ENCODE measurements around the gene FHIP1B.

Gene FHIP1B

DNA sequence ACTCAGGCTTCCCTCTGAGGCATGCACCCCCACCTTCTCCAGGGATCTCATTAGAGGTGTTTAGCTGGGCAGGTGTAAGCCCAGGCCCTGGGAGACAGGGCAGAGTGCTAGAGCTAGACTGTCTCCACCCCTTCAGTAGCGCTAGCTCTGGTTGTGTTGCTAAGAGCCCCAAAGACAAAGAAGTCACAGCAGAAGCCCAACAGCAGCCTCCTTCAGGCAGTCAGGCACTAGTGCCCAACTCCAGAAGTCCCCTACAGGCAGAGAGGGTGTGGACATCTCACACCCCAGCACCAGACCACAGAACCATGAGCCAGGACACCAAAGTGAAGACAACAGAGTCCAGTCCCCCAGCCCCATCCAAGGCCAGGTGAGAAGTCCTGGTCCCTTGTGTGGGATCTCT is 4.5 kb upstream of the FHIP1B start, which contains the start of gene CNGA4:
CNGA4 (plus strand) TSS at position 188 of the 400 bp plus-strand sequence; CDS start at position 306, 118 bp downstream.
- no peak for DNase-seq (ENCODE audit: low spot score)

DNA sequence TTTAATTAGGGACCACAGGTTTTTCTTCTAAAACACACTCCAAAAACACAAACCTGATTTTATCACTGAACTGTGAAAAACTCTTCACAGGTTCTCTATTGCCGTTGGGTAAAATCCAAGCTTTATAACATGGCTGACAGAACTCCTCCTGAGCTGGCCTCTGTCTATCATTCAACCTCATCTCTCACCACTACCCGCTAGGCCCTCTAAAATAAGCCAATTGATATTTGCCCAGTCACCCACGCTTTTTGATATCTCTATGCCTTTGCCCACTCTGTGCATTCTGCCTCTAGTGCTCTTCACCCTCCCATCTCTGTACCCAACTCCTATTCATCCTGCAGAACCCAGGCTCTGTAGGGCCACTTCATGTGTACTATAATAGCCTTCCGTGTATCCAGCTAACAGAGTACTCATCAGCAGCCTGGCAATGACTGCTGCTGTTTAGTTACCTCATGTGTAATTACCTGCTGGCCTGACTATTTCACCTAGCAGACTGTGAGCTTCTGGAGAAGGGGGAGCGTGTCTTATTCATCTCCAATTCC is 3.4 kb upstream of the FHIP1B start:
- DNase-seq (ENCODE audit: low spot score) = no peak

GRCh38 chr11:6237266-6237665 is 2.8 kb upstream of the FHIP1B start:
- DNase-seq (ENCODE audit: low spot score) = no peak

DNA sequence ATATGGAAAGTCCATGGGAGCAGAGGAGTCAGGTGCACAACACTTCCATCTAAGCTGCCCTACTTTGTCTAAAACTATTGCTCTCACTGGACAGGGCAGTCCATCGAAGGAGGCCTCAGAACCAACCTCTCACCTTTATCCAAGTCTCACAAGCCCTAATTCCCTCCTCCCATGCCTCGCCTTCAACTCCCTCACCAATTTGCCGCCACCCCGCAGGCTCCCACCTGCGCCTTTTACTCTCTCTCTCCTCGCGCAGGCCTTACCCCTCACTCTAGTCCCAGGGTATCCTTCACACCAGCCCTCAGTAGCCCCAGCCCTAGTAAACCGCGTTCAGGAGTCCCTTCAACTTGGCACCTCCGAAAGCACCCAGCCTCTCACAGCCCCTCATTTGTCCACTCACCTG is 451 bp downstream of the FHIP1B start:
- DNase-seq (ENCODE audit: low spot score) = no peak

DNA sequence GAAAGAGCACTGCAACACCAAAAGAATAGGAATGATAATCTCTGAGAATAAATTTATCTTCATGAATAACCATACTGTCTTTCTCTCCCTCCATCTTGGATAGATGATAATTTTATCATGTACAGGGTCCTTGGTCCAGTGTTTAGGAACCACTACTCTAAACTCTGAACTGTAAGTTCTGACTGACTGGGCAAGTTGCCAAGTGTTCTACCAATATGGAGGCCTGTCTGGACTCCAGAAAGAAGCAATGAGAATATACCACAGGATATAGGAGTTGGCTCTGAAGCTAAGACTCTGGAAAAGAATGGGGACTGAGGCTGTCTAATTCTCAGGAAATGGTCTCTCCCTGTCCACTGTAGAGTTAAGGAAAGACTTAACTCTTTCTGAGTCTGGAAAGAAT is 1.5 kb downstream of the FHIP1B start:
- DNase-seq (ENCODE audit: low spot score) = no peak

DNA sequence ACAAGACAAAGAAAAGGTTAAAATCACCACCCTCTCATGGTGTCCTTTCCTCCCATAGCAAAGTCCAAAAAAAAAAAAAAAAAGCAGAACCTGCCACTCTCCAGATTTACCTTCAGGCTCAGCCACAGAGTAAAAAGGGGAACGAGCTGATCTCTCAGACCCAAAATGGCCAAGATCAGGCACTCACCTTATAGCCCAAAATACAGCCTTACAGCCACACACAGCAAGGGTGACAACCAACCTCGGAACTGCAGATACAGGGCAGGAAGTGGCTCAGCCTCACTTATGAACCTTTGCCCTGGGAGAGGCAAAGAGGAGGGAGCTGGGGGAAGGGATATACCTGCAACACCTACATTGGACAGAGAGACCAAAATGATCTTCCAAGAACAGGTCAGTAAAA is 4.5 kb downstream of the FHIP1B start:
- no peak for DNase-seq (ENCODE audit: low spot score)

DNA sequence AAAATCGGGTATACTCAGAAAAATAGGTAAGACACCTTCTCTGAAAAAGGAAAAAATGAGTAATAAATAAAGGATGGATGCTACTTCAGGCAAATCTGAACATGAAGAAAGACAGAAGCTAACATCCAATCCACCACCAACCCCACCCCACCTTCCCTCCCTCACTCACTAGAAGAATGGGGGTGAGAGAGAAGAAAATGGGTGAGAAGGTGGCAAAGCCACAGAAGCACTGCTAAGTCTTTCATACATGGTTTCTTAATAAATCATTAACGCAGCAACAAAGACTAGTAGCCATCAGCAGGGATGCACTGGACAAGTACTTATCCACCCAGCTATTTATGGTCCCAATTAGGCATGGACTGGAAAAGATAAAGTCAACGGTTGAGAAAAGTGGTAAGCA is 5.9 kb downstream of the FHIP1B start:
- no peak for DNase-seq (ENCODE audit: low spot score)

- no peak for DNase-seq (ENCODE audit: low spot score)
Observed at GRCh38 chr11:6225896-6226295, 8.5 kb downstream of the FHIP1B start.

DNA sequence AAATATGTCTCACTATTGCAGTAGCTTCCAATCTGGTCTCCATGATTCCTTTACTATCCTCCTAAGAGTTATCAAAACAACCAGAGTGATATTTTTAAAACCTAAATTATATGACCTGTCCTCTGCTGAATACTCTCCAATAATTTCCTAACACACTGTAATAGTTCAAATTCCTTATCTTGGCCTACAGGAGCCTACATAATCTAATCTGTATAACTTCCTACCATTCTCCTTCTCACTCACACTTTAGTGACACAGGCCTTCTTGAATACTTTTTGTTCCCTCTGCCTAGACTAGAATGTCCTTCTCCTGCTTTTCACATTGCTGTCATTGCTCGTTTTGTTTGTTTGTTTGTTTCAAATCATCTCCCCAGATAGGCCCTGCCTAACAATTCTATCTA is 9.4 kb downstream of the FHIP1B start:
- DNase-seq (ENCODE audit: low spot score) = no peak

DNA sequence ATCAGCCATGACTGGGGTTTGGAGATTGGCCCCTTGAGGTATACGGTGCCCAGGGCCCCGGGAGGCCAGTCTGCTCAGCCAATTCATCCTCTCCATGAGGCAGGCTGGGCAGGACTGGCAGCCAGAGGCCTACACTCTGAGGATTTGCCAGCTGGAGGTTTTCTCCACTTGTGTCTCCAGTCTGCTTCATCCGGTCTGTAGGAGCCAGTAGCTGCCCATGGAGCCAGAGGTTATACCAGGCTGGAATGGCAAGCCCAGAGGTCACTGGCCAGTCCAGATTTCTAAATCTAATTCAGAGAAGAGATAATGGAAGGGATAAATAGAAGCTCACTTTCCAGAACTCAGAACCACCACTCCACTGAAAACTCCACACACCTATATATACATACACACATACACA is 10.0 kb downstream of the FHIP1B start:
- DNase-seq (ENCODE audit: low spot score) = no peak

- DNase-seq (ENCODE audit: low spot score) = no peak
Observed at GRCh38 chr11:6223854-6224253, 10.6 kb downstream of the FHIP1B start.

GRCh38 chr11:6219359-6219758 is 15.1 kb downstream of the FHIP1B start:
- no peak for DNase-seq (ENCODE audit: low spot score)

DNA sequence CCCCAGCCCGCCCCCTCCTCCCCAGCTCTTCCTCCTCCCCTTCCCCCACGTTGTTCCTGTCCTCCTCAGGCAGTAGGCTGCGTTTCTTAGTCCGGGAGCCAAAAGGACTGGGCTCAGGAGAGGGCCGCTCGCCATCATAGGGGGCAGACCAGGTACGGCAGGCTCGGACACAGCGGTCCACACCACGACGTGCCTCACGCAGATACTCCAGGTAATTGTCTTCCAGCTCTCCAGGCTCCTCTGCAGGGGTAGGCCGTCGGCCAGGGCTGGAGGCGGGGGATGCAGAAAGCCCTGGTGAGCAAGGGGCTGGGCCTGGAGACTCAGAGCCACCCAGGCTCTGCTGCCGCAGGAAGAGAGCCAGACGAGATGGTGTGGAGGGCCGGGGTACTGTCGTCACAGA is 16.7 kb downstream of the FHIP1B start:
- DNase-seq (ENCODE audit: low spot score) = no peak

DNA sequence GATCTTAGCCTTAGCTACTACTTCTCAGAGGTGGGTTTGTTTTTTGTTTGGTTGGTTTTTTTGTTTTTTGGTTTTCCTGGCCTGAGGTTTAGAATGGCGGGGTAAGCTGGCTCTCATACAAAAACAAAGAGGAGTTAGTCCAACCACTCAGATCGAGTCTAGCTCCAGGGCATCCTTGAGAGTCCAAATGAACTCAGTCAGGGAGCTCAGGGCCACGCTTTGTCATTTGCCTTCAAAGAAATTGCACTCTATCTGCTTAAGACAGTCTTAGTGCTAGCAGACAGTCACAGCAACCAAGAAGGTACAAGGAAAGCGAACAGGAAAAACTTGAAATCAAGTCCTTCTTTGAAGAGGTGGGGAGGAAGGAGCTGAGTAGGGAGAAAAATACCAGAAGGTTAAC is 17.9 kb downstream of the FHIP1B start:
- DNase-seq (ENCODE audit: low spot score) = no peak

- DNase-seq (ENCODE audit: low spot score) = no peak
Observed at GRCh38 chr11:6214530-6214929, 19.9 kb downstream of the FHIP1B start.

- DNase-seq (ENCODE audit: low spot score) = no peak
Observed at GRCh38 chr11:6210274-6210955, 24.0 kb downstream of the FHIP1B start.

GRCh38 chr11:6209801-6210200 is 24.6 kb downstream of the FHIP1B start:
- DNase-seq (ENCODE audit: low spot score) = no peak

GRCh38 chr11:6206456-6207180 is 27.8 kb downstream of the FHIP1B start:
- DNase-seq (ENCODE audit: low spot score) = no peak

- DNase-seq (ENCODE audit: low spot score) = no peak
Observed at GRCh38 chr11:6205366-6205765, 29.1 kb downstream of the FHIP1B start, which contains the start of gene C11orf42. TSS of gene C11orf42 (plus strand) at chr11:6205557. CDS start at chr11:6205616, 59 bp downstream.

- DNase-seq (ENCODE audit: low spot score) = no peak
Observed at GRCh38 chr11:6204706-6205105, 29.7 kb downstream of the FHIP1B start.

GRCh38 chr11:6203327-6203726 is 31.1 kb downstream of the FHIP1B start:
- DNase-seq (ENCODE audit: low spot score) = no peak

DNA sequence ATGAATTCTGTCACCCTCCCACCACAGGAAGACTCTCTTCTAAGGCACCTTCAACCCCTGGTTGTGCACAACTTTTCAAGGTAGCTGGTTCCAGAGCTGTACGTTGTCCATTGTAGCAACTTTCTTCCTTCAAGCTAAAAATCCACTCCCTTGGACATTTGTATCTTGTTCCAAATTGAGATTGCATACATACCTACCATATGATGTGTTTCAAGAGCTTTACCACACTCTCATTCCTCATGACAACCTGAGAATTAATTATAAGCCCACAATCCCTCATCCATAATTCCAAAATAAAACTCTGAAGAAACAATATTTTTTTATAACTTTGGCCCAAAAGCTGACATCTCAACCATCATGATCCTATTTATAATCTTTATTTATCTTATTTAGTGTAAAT is 32.4 kb downstream of the FHIP1B start:
- DNase-seq (ENCODE audit: low spot score) = no peak

- no peak for DNase-seq (ENCODE audit: low spot score)
Observed at GRCh38 chr11:6201481-6201880, 33.0 kb downstream of the FHIP1B start.

Data from D341Med (cell line).